Tibial nerve (tissue), 4 donors: Measurements from ENCODE around the gene NOTCH2. TPM values are rescaled to one million over a fixed set of nuclear protein-coding genes. Genes with fewer than 3 reads are reported as not detected.
A peak's percentile ranks its signal among the peaks of the same experiment; 100 is the strongest.

Source experiments
- DNase-seq, 2 donors: peaks; one replicate each; pipeline ENCODE4 v3.0.0-alpha.2; 2019; ENCODE audit warnings: low spot score in 2 of 2
- H3K27ac ChIP-seq, 4 donors: fragments of 200-600 bp; sonication (generic) in 3 of 4; one replicate each; pipeline ENCODE4 v1.5.1; 2017 to 2019; ENCODE audit warnings: mild to moderate bottlenecking in 1 of 4
- H3K27me3 ChIP-seq, 2 donors: fragments of 200-600 bp; sonication (generic) in 1 of 2; one replicate each; pipeline versions ENCODE4 v1.5.1 to v1.6.0; 2017 to 2019
- H3K36me3 ChIP-seq, 3 donors: fragments of 200-600 bp; sonication (generic); one replicate each; pipeline ENCODE4 v1.5.1; 2018 to 2019
- H3K4me1 ChIP-seq, 4 donors: fragments of 200-600 bp; sonication (generic) in 3 of 4; one replicate each; pipeline ENCODE4 v1.5.1; 2017 to 2019
- H3K4me3 ChIP-seq, 4 donors: fragments of 200-600 bp; sonication (generic) in 3 of 4; one replicate each; pipeline ENCODE4 v1.5.1; 2017 to 2019; ENCODE audit warnings: mild to moderate bottlenecking in 1 of 4, moderate library complexity in 1 of 4
- H3K9me3 ChIP-seq, 4 donors: fragments of 200-600 bp; sonication (generic) in 3 of 4; one replicate each; pipeline ENCODE4 v1.5.1; 2017 to 2019
- EP300 ChIP-seq, 2 donors: sonication (generic); formaldehyde crosslinking; IDR thresholded peaks; one replicate each; pipeline ENCODE4 v1.6.1; 2017; ENCODE audit warnings: antibody characterized with exemption in 2 of 2, mild to moderate bottlenecking in 1 of 2
- POLR2A ChIP-seq, 2 donors: fragments of 450-650 bp; IDR thresholded peaks; one replicate each; pipeline ENCODE4 v1.6.1; 2017; ENCODE audit warnings: antibody characterized with exemption in 2 of 2, mild to moderate bottlenecking in 2 of 2, moderate library complexity in 2 of 2
- WGBS, 2 donors: methylation state at CpG; one replicate each; pipeline ENCODE4 v1.1.5; 2018; 5-methylcytosine and 5-hydroxymethylcytosine counted together
- total RNA-seq, 4 donors: library from RNA; depleted of rRNA; stranded (reverse); fragments of >200 nt; gene quantifications; one replicate each; pipeline ENCODE4 v1.1.0, GENCODE V29; 2016
- TF ChIP-seq, protein P1 (sequence below), 5 experiments: fragments of 200-600 bp in 3 of 5; fragments of 450-650 bp in 2 of 5; sonication (generic) in 3 of 5; IDR thresholded peaks; one replicate each; pipeline ENCODE4 v1.5.1; 2016 to 2019; ENCODE audit warnings: antibody characterized with exemption in 5 of 5, mild to moderate bottlenecking in 3 of 5, moderate library complexity in 2 of 5

Gene NOTCH2
- total RNA-seq, 4 donors from 2014 or later, result 86.7 to 110 (median 106) TPM

DNA sequence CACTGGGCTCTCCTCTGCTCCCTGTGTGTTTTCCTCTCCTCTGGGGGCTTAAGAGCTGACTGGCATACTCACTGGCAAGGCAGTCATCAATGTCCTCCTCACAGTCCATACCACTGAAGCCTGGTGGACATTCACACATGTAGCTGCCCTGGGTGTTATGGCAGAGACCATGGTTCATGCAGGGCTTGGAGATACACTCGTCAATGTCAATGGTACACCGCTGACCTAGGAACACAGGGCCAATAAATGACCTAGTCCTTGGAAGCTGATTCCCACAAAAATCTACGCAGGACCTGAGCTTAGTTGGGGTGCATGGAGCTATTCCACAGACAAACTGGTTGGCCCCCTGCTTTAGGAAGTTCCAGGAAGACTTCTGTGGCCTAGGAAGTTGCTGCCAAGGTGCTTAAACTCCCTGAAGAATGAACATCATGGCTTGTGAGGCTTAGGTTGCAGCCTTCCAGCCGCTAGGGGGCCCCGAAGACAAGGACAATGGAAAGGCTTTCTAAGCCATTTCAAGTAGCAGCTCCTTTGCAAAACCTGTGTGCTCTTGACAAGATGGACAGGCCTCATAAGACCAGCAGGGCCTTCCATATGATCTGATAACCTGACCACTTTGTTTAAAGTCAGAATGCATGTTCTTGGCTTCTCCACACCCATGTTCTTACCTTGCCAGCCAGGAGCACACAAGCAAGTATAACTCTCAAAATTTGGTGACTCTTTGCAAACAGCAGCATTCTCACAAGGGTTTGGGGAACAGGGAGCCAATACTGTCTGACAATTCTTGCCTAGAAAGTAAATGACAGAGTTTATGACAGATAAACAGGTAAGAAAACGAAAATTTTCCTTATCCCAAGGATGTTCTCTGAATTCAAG lies 120.9 kb downstream of the NOTCH2 start:
- DNase-seq, result peak; percentile 80 to 92
- 46 to 49% methylated on average over 6 of the region's 6 CpGs for WGBS, 2 donors
- Histone ChIP-seq H3K4me1 (peaks cover 0 to 36% (median 3%) of the 10 kb centered on the region in 4 donors), H3K36me3 (peaks cover 0 to 60% (median 4%) of the 10 kb centered on the region in 3 donors), H3K4me3 (no peak overlapping the region), H3K27ac (peak overlapping the region in 1 of 4 donors; percentile 50), H3K9me3 (no peaks in the 10 kb centered on the region), H3K27me3 (no peaks in the 10 kb centered on the region)
- TF ChIP-seq, protein P1, sequence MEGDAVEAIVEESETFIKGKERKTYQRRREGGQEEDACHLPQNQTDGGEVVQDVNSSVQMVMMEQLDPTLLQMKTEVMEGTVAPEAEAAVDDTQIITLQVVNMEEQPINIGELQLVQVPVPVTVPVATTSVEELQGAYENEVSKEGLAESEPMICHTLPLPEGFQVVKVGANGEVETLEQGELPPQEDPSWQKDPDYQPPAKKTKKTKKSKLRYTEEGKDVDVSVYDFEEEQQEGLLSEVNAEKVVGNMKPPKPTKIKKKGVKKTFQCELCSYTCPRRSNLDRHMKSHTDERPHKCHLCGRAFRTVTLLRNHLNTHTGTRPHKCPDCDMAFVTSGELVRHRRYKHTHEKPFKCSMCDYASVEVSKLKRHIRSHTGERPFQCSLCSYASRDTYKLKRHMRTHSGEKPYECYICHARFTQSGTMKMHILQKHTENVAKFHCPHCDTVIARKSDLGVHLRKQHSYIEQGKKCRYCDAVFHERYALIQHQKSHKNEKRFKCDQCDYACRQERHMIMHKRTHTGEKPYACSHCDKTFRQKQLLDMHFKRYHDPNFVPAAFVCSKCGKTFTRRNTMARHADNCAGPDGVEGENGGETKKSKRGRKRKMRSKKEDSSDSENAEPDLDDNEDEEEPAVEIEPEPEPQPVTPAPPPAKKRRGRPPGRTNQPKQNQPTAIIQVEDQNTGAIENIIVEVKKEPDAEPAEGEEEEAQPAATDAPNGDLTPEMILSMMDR (IDR thresholded peaks at IDR 0.05), result peak; percentile 80 to 90 (median 85)
- peak in 1 of 2 donors; percentile 57 for TF ChIP-seq EP300 (IDR thresholded peaks at IDR 0.05)
- no peak for TF ChIP-seq POLR2A (IDR thresholded peaks at IDR 0.05)

- peaks cover 0 to 42% (median 3%) of the 10 kb centered on the region in 4 donors for H3K4me1 ChIP-seq
- no peak for TF ChIP-seq POLR2A (IDR thresholded peaks at IDR 0.05)
- no peak for TF ChIP-seq EP300 (IDR thresholded peaks at IDR 0.05)
- TF ChIP-seq, protein P1 (IDR thresholded peaks at IDR 0.05), result no peak
- DNase-seq, result no peak
- WGBS, 2 donors, result 33 to 37% methylated on average over 3 of the region's 3 CpGs
- H3K4me3 ChIP-seq, result no peak overlapping the region
- H3K9me3 ChIP-seq, result no peaks in the 10 kb centered on the region
- H3K36me3 ChIP-seq, result peaks cover 0 to 49% (median 0%) of the 10 kb centered on the region in 3 donors
- no peaks in the 10 kb centered on the region for H3K27me3 ChIP-seq
- no peak overlapping the region for H3K27ac ChIP-seq
Measured at GRCh38 chr1:119947468-119947867, 122.0 kb downstream of the NOTCH2 start.

DNA sequence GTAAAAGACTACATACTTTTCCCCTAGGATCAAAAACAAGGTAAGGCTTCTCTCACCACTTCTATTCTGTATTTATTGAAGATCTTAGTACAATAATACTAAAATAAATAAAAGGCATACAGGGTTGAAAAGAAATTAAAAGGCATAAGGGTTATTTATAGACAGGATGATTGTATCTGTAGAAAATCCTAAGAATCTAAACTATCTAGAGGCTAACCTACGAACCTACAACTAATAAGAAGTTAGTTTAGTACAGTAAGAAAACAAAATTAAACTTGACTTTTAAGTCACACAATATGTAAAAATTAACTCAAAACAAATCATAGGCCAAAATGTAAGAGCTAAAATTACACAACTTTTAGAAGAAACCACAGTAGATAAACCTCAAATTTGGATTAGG lies 122.7 kb downstream of the NOTCH2 start:
- peaks cover 0 to 42% (median 3%) of the 10 kb centered on the region in 4 donors for H3K4me1 ChIP-seq
- peak overlapping the region in 1 of 4 donors; percentile 8 for H3K27ac ChIP-seq
- no peak for DNase-seq
- H3K27me3 ChIP-seq, result no peaks in the 10 kb centered on the region
- H3K36me3 ChIP-seq, result peaks cover 0 to 42% (median 0%) of the 10 kb centered on the region in 3 donors
- WGBS, 2 donors, result 40 to 44% methylated on average over 1 of the region's 1 CpG
- H3K9me3 ChIP-seq, result no peaks in the 10 kb centered on the region
- TF ChIP-seq POLR2A (IDR thresholded peaks at IDR 0.05) (no peak), EP300 (IDR thresholded peaks at IDR 0.05) (no peak)
- TF ChIP-seq, protein P1 (IDR thresholded peaks at IDR 0.05), result no peak
- H3K4me3 ChIP-seq, result no peak overlapping the region

GRCh38 chr1:119943216-119943615 lies 126.2 kb downstream of the NOTCH2 start:
- Histone ChIP-seq H3K4me3 (no peak overlapping the region), H3K27me3 (no peaks in the 10 kb centered on the region), H3K4me1 (peaks cover 0 to 38% (median 3%) of the 10 kb centered on the region in 4 donors), H3K36me3 (peaks cover 0 to 41% (median 10%) of the 10 kb centered on the region in 3 donors), H3K9me3 (no peaks in the 10 kb centered on the region), H3K27ac (no peak overlapping the region)
- TF ChIP-seq, protein P1 (IDR thresholded peaks at IDR 0.05), result no peak
- TF ChIP-seq EP300 (IDR thresholded peaks at IDR 0.05) (no peak), POLR2A (IDR thresholded peaks at IDR 0.05) (no peak)
- 62 to 63% methylated on average over 2 of the region's 2 CpGs for WGBS, 2 donors
- no peak for DNase-seq

DNA sequence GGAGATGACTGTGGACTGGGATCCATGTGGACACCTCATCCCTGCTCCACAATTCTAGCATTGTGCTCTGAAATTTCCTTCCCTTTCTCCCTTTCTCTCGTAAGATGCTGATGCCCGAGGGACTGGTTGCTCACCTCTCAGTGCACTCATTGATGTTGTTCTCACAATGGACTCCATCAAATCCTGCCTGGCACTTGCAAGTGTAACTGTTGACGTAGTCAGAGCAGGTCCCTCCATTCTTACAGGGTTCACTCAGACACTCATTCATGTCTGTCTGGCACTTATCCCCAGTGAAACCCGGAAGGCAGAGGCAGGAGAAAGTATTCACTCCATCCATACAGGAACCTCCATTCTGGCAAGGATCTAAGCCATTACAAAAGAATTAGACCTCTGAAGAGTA lies 128.1 kb downstream of the NOTCH2 start:
- WGBS, 2 donors, result 63 to 67% methylated on average over 4 of the region's 4 CpGs
- no peaks in the 10 kb centered on the region for H3K9me3 ChIP-seq
- H3K36me3 ChIP-seq, result peaks cover 0 to 53% (median 16%) of the 10 kb centered on the region in 3 donors
- no peak overlapping the region for H3K27ac ChIP-seq
- no peak overlapping the region for H3K4me3 ChIP-seq
- H3K4me1 ChIP-seq, result peaks cover 0 to 19% (median 3%) of the 10 kb centered on the region in 4 donors
- H3K27me3 ChIP-seq, result no peaks in the 10 kb centered on the region
- TF ChIP-seq EP300 (IDR thresholded peaks at IDR 0.05) (no peak), POLR2A (IDR thresholded peaks at IDR 0.05) (no peak)
- TF ChIP-seq, protein P1 (IDR thresholded peaks at IDR 0.05), result no peak
- no peak for DNase-seq
